Panc1 (cell line): ENCODE measurements around the gene SANBR. TPM values are rescaled to one million over a fixed set of nuclear protein-coding genes. Genes with fewer than 3 reads are reported as not detected.
A peak's percentile ranks its signal among the peaks of the same experiment; 100 is the strongest.

Source experiments
- ATAC-seq: fragments of 200-7000 bp; cut with Tn5 transposase; 2 replicates; pipeline ENCODE4 v1.9.1; 2020; ENCODE audit warnings: mild to moderate bottlenecking, moderate library complexity
- BruUV-seq: library from RNA; stranded (reverse); fragments of 400-500 nt; replicated peaks from 2 replicates; lab custom pipeline; 2021; lab: Mats Ljungman, UMichigan
- CTCF ChIA-PET: fragments of 300-600 bp; sonication (Branson Sonifier 250); formaldehyde crosslinking; loops from one replicate; lab custom pipeline; 2022; ENCODE audit warnings: antibody characterized with exemption; lab: Charles Lee
- POLR2A ChIA-PET: fragments of 300-600 bp; sonication (Branson Sonifier 250); formaldehyde crosslinking; loops from one replicate; lab custom pipeline; 2022; ENCODE audit warnings: antibody characterized with exemption; lab: Charles Lee
- DNase-seq: peaks from one replicate; pipeline ENCODE4 v3.0.0-alpha.2; 2010; ENCODE audit warnings: low read depth, low spot score
- H3K27ac ChIP-seq: 2 replicates; pipeline ENCODE4 v1.5.1; 2011; ENCODE audit warnings: mild to moderate bottlenecking, low read length, inconsistent platforms
- H3K27me3 ChIP-seq: fragments of 200-500 bp; sonication (Bioruptor generic); 2 replicates; pipeline ENCODE4 v1.6.0; 2014; ENCODE audit warnings: low read length, inconsistent platforms; ENCODE audit not compliant: control insufficient read depth, insufficient read depth
- H3K36me3 ChIP-seq: fragments of 200-500 bp; sonication (Bioruptor generic); 2 replicates; pipeline ENCODE4 v1.5.1; 2014; ENCODE audit warnings: inconsistent platforms, mild to moderate bottlenecking, low read length, moderate library complexity; ENCODE audit not compliant: control insufficient read depth, insufficient read depth
- H3K4me1 ChIP-seq: 2 replicates; pipeline ENCODE4 v1.5.1; 2011; ENCODE audit warnings: inconsistent platforms, mild to moderate bottlenecking, low read length, moderate library complexity; ENCODE audit not compliant: control insufficient read depth, insufficient read depth
- H3K4me3 ChIP-seq, 2 experiments: 2 replicates each; pipeline ENCODE4 v1.5.1; 2011 to 2012; ENCODE audit warnings: low read depth in 2 of 2, low read length in 2 of 2, mild to moderate bottlenecking in 2 of 2, inconsistent platforms in 1 of 2, moderate library complexity in 1 of 2
- H3K9me3 ChIP-seq: fragments of 200-500 bp; sonication (Bioruptor generic); 2 replicates; pipeline ENCODE4 v1.5.1; 2014; ENCODE audit warnings: low read depth, mild to moderate bottlenecking, inconsistent platforms, low read length, moderate library complexity; ENCODE audit not compliant: control insufficient read depth, insufficient read depth
- CTCF ChIP-seq: fragments of 450-650 bp; IDR thresholded peaks from 2 replicates; pipeline ENCODE4 v1.5.1; 2017; ENCODE audit warnings: mild to moderate bottlenecking
- POLR2AphosphoS5 ChIP-seq: IDR thresholded peaks from 2 replicates; pipeline ENCODE4 v1.6.1; 2012; ENCODE audit warnings: mild to moderate bottlenecking, low read depth, low read length, moderate library complexity
- REST ChIP-seq, 2 experiments: IDR thresholded peaks; 2 replicates each; pipeline ENCODE4 v1.6.1; 2011 to 2012; ENCODE audit warnings: low read depth in 2 of 2, control low read depth in 1 of 2, low read length in 1 of 2, mild to moderate bottlenecking in 1 of 2, moderate library complexity in 1 of 2; ENCODE audit not compliant: insufficient read depth in 1 of 2
- SIN3A ChIP-seq: IDR thresholded peaks from 2 replicates; pipeline ENCODE4 v1.6.1; 2012; ENCODE audit warnings: low read depth, mild to moderate bottlenecking, low read length, moderate library complexity, borderline replicate concordance; ENCODE audit not compliant: insufficient read depth
- TCF7L2 ChIP-seq: IDR thresholded peaks from 2 replicates; pipeline ENCODE4 v1.6.1; 2011; ENCODE audit warnings: mild to moderate bottlenecking, low read depth, low read length, inconsistent platforms
- in situ Hi-C: cut with HindIII; loops from 2 replicates; pipeline ENCODE4 v1.10.0; 2016; ENCODE audit warnings: low sequenced_read_pairs, low pct_unique_long_range_greater_than_20kb
- intact Hi-C: fragments of 100-400 bp; cut with micrococcal nuclease; formaldehyde crosslinking; loops from one replicate; pipeline ENCODE4 v1.10.0; 2022; ENCODE audit not compliant: unreplicated experiment
- total RNA-seq: library from RNA; stranded (reverse); gene quantifications from one replicate; pipeline ENCODE4 v1.2.1, GENCODE V29; 2021; ENCODE audit not compliant: unreplicated experiment

SANBR gene
- total RNA-seq, 1 experiment from 2014 or later: 18.8 TPM

GRCh38 chr2:61018318-61018755 lies 47.3 kb upstream of the SANBR start:
- TSS peak; percentile 74 for BruUV-seq
- no peaks in the 10 kb centered on the region for H3K9me3 ChIP-seq

GRCh38 chr2:61018798-61019197 lies 46.9 kb upstream of the SANBR start:
- ChIA-PET CTCF (no interaction called here), POLR2A (no interaction called here)
- ATAC-seq (no peak), DNase-seq (no peak)
- BruUV-seq: no TSS peak
- Histone ChIP-seq H3K27me3 (no peaks in the 10 kb centered on the region), H3K9me3 (no peaks in the 10 kb centered on the region), H3K36me3 (peaks cover 3% of the 10 kb centered on the region; the same call in 1 of the 2 replicates), H3K27ac (peak overlapping the region; percentile 99), H3K4me3 (peak overlapping the region; percentile 94 to 98), H3K4me1 (peaks cover 12% of the 10 kb centered on the region; the same call in 1 of the 2 replicates)
- intact Hi-C loops (no loop called here), in situ Hi-C loops (no loop called here)
- TF ChIP-seq REST (IDR thresholded peaks at IDR 0.05; ENCODE audit: insufficient read depth in 1 of 2, low read depth in 2 of 2, low read length in 1 of 2): no peak
- no peak for TF ChIP-seq SIN3A
- no peak for TF ChIP-seq CTCF
- no peak for TF ChIP-seq POLR2AphosphoS5
- no peak for TF ChIP-seq TCF7L2

More at GRCh38 chr2:61018318-61018755, 47.3 kb upstream of the SANBR start:
- intact Hi-C loops (no loop called here), in situ Hi-C loops (no loop called here)
- H3K27me3 ChIP-seq: no peaks in the 10 kb centered on the region
- DNase-seq (no peak), ATAC-seq (no peak; the same call in none of the 2 replicates)
- peaks cover 12% of the 10 kb centered on the region; the same call in 1 of the 2 replicates for H3K4me1 ChIP-seq
- no peak for TF ChIP-seq POLR2AphosphoS5
- no peak for TF ChIP-seq SIN3A
- no peak for TF ChIP-seq CTCF
- no peak for TF ChIP-seq TCF7L2
- TF ChIP-seq REST (IDR thresholded peaks at IDR 0.05; ENCODE audit: insufficient read depth in 1 of 2, low read depth in 2 of 2, low read length in 1 of 2): no peak
- H3K36me3 ChIP-seq: peaks cover 3% of the 10 kb centered on the region; the same call in 1 of the 2 replicates
- ChIA-PET POLR2A (no interaction called here), CTCF (no interaction called here)
- peak overlapping the region; percentile 94 to 98 for H3K4me3 ChIP-seq
- peak overlapping the region; percentile 99 for H3K27ac ChIP-seq
